ENCODE data around the gene PRTFDC1.
"Not testable (repeated sequence)": the region's sequence is repeated elsewhere in the genome, so short reads cannot be mapped to it uniquely, and the experiment has no call there.

PRTFDC1 gene

DNA sequence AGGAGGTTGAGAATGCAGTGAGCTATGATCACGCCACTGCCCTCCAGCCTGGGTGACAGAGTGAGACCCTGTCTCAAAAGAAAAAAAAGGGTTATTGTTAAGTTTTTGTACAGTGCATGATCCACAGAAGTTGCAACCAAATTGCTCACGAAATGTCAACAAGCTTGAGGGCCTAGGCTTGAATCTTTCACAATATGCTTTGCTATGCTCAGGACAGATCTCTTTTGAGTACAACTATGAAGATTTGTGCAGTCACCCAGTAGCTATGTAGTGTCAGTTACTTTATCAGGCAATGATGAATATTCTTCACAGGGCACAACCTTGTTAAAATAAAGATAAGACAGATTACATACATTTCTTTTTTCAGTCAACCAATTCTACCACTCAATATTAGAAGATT lies 109.2 kb downstream of the PRTFDC1 start:
- DNase-seq (ENCODE audit: low read depth in 2 of 2) = no peak

DNA sequence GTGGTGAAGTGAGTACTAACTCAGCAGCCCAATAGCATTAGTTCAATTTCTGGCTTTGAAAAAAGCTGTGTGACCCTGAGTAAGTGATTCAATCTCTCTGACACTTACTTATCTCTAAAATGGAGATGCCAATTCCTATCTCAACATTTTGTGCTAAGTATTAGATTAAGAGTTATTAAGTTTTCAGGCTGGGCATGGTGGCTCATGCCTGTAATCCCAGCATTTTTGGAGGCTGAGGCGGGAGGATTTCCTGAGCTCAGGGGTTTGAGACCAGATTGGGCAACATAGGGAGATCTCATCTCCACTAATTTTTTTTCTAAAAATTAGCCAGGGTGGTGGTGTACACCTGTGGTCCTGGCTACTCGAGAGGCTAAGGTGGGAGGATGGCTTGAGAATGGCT lies 109.5 kb downstream of the PRTFDC1 start:
- DNase-seq (ENCODE audit: low read depth in 2 of 2) = no peak

DNA sequence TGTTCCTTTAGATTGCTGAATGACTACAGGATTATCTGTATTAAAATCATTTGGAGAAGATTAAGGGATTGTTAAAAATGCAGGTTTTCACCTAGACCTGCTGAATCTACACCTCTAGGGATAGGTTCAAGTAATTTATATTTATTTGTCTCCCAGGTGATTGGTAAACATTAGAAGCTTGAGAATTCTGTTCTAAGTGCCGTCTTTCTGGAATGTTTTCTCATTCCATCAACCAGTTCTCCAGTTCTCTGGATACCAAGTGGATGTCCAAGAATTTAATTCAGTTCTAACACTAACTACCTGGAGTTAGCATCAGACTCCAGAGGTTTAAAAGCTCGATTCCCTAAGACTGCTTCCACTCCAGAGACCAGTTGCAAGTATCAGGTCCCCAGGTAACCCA lies 110.9 kb downstream of the PRTFDC1 start:
- DNase-seq (ENCODE audit: low read depth in 2 of 2) = no peak

DNA sequence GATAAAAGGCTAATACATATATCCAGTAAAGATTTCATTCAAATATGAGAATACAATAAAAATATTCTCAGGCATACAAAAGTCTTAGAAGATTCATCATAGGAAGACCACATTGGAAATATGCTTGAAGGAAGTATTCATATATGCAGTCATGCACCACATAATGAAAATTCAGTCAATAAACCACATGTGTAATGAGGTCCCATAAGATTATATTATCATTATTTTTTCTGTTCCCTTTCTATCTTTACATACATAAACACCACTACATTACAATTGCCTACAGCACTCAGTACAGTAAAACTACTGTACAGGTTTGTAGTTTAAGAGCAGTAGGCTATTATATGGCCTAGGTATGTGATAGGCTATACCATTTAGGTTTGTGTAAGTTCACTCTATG lies 111.6 kb downstream of the PRTFDC1 start:
- no peak for DNase-seq (ENCODE audit: low read depth in 2 of 2)

DNA sequence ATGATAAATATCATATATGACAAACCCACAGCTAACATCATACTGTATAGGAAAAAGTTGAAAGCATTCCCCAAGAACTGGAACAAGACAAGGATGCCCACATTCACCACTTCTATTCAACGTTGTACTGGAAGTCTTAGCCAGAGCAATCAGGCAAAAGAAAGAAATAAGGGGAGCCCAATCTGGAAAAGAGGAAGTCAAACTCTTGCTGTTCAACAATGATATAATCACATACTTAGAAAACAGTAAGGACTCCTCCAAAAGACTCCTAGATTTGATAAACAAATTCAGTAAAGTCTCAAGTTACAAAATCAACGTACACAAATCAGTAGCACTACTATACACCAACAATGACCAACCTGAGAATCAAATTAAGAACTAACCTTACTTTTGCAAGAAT lies 114.6 kb downstream of the PRTFDC1 start:
- not testable (repeated sequence) for DNase-seq (ENCODE audit: low read depth in 2 of 2)

DNA sequence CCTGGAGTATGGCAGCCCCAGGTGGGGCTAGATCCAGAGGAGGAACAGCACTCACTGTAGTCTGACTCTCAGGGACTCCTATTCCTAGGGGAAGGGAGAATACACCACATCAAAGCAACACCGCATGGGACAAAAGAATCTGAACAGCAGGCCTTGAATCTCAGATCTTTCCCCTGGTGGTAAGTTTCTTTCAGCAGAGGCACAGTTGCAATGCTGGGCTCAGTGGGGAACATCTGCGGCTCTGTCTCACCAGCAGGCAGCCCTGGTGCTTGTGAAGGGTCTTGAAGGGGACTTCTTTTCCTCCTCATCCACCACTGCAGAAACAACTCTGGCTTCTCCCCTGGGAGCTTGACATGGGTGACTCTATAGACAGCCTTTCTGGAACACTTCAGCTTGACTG lies 117.5 kb downstream of the PRTFDC1 start:
- DNase-seq (ENCODE audit: low read depth in 2 of 2) = no peak

DNA sequence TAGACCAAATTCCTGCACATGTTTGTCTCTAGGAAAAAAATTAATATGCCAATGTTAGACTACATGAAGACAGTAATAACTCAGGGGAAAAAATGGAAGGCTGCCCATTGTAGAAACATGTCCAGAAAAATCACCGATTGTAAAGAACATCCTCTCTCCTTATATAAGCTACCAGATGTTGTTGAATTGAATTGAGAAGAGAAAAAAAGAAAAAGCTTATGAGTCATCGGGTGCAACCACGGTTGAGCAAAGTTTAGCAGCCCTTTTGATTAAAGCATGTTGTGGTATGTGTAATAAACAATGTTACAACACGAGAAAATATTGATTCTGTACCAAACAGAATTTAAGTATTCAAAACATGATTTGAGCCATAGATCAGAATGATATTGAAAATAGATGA lies 126.4 kb downstream of the PRTFDC1 start:
- DNase-seq (ENCODE audit: low read depth in 2 of 2) = no peak

DNA sequence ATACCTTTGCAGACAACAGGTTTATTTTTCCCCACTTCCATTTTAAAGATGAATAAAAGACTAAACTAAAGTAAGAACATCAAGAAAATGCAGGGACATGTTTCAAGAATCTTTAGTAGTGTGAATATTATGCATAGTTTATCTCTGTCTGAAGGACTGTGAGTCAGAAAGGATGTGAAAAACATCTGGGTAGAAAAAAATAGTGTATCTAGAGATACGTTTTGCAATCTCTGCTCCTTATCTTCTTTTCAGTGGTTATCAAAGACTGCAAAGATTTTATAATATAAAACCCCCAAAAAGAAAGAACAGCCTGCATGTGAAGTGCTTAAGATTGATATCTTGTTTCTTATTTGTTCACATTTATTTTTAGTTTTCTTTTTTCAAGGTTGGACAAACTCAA lies 126.9 kb downstream of the PRTFDC1 start:
- DNase-seq (ENCODE audit: low read depth in 2 of 2) = no peak

DNA sequence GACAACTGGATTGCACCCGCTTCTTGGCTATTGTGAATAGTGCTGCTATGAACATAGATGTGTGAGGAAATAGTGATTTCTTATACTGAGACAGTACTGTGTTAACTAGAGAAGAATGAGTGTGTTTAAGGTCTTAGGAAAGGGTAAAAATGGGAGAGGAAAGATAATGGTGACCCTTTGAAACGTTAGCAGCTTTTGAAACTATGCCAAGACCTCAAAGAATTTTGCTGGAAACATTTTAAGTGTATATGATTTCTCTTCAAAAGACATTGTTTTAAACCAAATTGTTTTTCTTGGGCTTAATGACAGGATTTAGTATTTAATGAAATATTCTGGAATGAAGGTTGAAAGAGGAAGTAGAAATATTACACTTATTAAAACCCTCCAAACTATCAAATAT lies 127.9 kb downstream of the PRTFDC1 start:
- DNase-seq (ENCODE audit: low read depth in 2 of 2) = no peak

DNA sequence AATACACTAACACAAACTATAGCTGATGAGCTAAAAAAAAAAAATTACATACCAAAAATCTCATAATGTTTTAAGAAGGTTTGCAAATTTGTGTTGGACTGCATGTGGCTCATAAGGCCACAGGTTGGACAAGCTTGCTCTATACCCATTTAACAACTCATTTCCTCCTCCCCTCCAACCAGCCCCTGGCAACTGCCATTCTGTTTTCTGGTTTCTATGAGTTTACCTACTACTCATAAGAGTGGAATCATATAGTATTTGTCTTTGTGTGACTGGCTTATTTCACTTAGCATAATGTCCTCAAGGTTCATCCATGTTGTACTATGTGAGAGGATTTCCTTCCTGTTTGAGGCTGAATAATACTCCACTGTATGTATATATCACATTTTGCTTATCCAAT lies 128.3 kb downstream of the PRTFDC1 start:
- DNase-seq (ENCODE audit: low read depth in 2 of 2) = no peak

DNA sequence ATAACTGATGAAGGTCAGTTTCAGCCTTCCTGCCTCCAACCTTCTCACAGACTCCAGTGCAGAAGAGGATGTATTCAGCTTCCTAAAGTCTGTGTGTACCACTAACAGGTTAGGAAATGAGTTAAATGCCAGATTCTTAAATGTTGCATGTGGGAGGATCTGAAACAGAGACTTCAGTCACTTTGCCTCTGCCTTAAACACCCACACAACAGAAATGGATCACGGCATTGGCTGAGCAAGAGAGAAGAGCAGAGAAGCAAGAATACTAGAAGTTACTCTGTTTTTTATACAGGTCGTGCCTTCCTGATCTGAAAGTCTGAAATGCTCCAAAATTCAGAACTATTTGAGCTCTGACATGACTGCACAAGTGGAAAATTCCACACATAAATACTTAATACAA lies 129.8 kb downstream of the PRTFDC1 start:
- no peak for DNase-seq (ENCODE audit: low read depth in 2 of 2)

DNA sequence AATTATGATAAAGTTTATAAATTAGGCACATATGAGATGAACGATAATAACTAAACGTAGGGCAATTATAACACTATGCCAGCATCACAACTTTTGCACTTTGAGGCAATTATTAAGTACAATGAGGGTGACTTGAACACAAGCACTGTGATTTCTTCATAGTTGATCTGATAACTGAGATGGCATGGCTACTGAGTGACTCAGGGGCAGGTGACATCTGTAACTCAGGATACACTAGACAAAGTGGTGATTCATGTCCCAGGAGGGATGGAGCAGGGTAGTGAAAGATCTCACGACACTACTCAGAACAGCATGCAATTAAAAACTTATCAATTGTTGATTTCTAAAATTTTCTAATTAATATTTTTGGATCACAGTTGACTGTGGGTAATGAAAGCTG lies 130.4 kb downstream of the PRTFDC1 start:
- no peak for DNase-seq (ENCODE audit: low read depth in 2 of 2)

DNA sequence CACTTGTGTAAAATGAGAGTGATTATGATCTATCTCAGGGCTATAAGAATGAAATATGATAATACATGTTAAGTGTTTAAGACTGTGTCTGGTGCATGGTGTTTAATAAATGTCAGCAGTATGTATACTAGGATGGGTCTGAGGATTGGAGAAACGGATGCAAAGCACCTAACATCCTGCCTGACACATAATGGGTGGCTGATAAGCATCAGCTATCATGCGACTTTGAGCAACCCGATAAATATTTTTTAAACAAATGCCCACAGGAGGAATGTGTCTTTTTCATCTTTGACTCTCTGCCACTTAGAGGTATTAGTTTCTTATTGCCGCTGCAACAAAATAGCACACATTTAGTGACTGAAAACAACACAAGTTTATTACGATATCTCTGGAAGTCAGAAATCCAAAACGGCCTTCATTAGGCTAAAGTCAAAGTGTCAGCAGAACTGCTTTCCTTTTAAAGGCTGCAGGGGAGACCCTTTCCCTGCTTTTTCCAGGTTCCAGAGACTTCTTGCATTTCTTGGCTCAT lies 135.5 kb downstream of the PRTFDC1 start:
- DNase-seq (ENCODE audit: low read depth in 2 of 2) = no peak

DNA sequence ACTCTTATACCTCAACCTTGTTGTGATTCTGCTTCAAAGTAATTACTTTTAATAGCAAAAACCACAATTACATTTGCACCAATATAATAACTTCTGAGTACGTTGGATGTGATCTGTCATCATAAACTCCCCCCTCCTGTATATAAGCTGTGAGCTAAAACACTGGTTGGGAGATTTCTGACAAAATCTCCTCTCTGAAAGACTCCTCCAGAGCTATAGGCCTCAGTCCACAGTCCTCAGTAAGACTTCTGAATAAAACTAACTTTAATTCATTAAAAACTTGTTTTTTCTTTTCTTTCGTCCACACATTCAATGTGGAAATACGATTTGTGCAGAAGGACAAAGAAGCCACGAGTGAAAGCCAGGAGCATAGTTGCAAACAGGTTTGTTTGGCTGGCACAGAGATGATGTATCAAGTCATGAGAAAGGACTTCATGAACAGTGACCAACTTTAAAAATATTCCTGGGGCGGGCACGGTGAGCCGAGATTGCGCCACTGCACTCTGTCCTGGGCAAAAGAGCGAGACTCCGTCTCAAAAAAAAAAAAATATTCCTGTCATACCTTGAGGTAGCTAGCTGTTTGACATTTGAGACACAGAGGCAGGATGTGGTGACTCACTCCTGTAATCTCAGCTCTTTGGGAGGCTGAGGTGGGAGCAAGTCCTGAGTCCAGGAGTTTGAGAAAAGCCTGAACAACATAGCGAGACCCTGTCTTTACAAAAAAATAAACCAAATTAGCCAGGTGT lies 137.7 kb downstream of the PRTFDC1 start:
- no peak for DNase-seq (ENCODE audit: low read depth in 2 of 2)

DNA sequence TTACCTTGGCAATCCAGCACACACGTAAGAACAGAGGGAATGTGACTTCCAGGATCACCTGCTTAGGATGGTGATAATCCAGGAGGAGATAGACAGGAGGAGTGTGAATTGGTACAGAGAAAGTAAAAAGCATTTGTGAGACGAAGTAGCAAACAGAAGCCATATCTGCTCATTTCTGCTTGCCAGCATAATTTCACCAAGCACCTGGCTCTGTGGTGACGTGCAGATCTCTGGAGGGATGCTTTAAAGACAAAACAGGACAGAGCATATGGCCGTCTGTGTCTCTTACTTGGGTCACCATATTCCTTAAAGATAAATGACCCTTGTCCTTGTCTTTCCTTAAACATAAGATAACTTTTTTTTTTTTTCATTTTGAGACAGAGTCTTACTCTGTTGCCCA lies 138.6 kb downstream of the PRTFDC1 start:
- no peak for DNase-seq (ENCODE audit: low read depth in 2 of 2)

DNA sequence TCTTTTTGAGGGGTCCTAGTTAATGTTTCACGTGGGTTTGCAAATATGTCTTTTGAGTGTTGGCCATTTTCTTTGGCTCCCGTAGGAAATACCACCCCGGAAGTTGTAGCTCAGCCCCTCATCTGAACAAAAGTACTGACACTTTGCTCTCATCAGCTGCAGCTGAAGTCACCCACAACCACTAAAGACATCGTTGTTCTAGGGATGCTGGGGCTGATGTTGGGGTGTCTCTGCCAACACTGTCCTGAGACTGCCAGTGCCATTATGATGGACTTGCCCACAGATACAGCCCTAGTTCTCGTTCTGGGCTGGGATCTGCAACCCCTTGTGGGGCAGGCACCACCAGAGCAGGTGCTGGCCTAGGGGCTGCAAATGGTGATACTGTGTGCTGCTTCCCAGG lies 146.1 kb downstream of the PRTFDC1 start:
- no peak for DNase-seq (ENCODE audit: low read depth in 2 of 2)

DNA sequence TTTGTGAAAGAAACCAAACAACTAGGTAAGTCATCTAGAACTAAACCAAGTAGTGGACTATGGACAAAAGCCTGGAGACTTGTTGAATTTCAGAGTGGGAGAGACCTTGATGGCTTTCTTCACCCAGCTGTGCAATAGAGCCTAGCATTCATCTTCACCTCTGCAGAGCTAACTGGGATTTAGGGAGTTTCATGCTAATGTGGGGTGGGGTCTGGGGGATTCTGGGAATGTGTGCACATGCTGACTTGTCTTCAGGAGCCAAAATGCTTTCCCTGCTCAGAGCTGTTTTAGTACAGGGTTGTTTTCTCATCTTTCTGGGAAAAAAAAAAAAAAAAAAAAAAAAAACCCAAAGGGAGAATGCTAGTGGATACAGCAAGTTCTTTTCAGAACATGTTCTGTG lies 147.4 kb downstream of the PRTFDC1 start:
- no peak for DNase-seq (ENCODE audit: low read depth in 2 of 2)

DNA sequence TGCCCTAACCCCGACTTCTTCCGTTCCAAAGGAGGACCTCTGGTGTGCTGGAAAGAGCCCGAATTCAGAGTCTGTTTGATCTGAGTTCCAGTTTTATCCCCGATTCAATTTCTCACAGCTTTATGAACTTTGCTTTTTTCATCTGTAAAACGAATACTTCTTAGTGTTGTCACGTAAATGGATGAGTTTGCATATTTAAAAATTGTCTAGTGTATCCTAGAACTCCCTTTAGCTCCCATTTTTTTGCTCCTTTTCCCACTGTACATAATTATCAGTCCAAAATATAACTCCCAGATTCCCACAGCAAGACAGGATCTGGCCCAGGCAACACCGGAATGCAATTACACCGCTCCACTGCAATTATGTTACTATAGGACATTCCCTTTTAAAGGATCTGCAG lies 148.0 kb downstream of the PRTFDC1 start:
- DNase-seq (ENCODE audit: low read depth in 2 of 2) = no peak

DNA sequence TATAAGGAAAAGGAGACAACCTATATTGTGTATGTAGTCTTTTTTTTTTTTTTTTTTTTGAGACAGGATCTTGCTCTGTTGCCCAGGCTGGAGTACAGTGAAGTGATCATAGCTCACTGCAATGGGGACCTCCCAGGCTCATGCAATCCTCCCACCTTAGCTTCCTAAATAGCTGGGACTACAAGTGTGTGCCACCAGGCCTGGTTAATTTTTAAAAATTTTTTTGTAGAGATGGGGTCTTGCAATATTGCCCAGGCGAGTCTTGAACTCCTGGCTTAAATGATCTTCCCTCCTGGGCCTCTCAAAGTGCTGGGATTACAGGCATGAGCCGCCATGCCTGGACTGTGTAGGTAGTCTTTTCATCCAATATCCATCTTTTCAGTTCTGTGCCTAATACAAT lies 150.0 kb downstream of the PRTFDC1 start:
- no peak for DNase-seq (ENCODE audit: low read depth in 2 of 2)

DNA sequence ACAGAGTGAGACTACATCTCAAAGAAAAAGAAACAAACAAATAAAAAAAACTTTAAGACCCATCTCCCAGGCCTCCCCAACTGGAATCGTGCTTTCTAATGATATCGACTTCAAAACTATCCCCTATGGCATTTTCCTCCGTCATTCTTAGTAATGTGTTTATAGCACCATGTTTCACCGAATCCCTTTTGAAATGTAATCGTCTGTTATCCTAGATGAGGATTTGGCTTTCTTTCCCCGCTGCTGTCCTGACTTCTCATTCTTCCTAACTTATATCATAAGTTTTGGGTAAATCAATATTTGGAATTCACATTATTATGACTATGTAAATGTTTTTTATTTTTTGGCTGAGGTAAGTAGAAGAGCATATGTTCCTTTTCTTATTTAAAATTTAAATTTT lies 151.5 kb downstream of the PRTFDC1 start:
- DNase-seq (ENCODE audit: low read depth in 2 of 2) = no peak
